ENCODE results near the gene XCL1.
"Not testable (repeated sequence)": the region's sequence is repeated elsewhere in the genome, so short reads cannot be mapped to it uniquely, and the experiment has no call there.

The XCL1 gene, protein sequence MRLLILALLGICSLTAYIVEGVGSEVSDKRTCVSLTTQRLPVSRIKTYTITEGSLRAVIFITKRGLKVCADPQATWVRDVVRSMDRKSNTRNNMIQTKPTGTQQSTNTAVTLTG

DNA sequence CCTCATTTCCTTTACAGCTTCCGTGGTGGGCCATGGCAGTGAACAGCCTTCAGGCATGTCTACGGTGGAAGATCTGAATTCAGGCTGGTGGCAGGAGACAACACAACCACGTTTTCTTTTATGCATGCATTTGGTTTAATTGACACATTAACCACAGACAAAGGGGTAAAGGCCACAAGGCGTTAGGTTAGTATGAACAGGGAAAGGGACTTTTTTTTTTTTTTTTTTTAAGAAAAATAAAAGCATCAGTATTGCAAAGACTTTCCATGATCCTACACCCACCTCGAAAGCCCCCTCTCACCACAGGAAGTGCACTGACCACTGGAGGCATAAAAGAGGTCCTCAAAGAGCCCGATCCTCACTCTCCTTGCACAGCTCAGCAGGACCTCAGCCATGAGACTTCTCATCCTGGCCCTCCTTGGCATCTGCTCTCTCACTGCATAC lies at the start of gene XCL1:
Gene XCL1 (plus strand): TSS at position 361 of the 444 bp plus-strand sequence. CDS start 33 bp downstream, at position 394.
- not testable (repeated sequence) for DNase-seq

DNA sequence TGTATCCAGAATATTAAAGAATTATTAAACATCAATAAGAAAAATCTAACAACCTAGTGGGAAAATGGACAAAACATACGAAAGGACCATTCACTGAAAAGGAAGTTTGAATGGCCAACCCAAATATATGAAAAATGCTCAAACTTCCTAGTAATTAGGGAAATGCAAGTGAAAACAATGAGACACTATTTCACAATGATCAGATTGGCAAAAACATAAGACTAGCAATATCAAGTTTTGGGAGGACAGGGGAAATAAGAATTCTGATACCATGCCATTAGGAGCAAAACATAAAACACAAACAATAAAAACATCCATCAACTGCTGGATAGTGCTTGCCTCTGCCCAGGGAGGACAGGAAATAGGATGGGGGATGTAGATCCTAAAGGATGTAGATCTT lies 46.9 kb upstream of the XCL1 start:
- no peak for DNase-seq

DNA sequence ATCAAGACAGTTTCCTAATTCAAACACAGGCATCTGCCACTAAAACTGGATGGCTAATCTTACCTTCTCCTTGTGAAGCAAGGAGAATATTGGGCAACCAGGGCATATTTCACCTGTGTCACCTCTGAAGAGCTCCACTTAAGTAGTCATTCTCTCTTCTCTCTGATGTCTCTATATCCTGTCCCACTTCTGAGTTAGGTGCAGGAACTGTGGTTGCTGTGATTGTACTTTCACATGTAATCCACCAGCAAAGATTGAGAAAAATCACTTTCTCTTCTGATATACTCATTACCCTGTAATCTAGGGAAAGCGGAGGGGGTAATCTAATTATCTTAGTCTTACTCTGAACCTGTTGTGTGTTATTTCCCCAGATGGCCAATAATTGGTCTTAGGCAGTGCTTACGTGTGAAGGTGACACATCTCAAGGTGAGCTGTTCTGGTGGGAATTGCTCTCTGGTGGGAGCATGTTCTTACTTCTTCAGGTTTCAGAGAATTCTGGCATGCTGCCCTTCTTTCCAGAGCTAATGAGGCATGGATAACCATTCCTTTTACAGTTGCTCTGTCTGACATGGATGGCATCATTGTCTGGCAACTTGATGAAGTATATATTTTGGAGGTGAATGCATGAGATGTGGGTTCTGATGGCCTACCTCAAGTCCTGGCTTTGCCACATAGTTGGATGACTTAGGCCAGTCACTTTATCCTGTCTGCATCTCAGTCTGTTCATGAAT lies 44.6 kb upstream of the XCL1 start:
- no peak for DNase-seq

DNA sequence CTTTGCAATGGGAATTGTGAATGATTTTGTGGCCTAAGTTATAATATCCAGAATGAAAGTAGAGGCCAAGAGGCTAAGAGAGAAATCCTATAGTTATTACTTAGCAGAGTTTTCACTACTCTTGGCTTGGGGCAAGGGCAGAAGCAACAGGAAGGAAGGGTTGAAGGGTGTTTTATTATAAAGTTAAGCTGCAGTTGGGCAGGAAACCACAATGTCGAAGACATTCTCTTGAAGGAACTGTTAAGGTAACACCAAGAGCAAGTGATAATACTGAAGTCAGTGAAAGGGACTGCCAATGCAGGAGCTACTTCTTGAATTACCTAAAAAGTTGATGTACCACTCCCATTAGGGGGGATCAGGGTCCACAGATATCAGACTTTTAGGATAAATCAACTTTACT lies 40.9 kb upstream of the XCL1 start:
- DNase-seq = no peak

DNA sequence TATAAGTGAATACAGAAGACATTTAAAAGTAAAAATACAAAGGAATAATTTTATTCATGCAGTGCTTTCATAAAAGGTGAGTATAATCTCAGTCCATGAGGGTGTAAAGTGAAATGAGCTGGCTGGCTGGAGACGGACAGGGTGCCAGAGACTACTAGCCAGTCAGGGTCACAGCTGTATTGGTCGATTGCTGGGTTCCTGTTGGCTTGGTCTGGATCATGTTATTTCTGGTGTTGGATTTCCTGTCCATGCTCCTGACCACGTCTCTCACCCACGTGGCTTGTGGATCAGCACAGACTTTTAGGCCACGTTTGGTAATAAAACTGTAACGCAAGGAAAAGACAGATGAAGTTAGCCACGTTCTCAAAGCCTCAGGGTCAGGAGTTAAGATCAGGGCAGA lies 35.6 kb upstream of the XCL1 start:
- not testable (repeated sequence) for DNase-seq

DNA sequence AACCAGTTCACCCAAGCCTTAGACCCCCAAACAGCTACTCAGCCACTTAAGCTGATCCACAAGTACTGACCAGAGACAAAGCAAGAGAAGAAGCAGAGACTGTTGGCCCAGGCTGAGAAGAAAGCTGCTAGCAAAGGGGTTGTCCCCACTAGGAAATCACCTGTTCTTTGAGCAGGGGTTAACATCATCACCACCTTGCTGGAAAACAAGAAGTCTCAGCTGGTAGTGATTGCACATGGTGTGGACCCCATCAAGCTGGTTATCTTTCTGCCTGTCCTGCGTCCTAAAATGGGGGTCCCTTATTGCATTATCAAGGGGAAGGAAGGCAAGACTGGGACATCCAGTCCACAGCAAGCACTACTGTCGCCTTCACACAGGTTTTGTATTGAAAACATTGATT lies 33.4 kb upstream of the XCL1 start:
- DNase-seq = not testable (repeated sequence)

DNA sequence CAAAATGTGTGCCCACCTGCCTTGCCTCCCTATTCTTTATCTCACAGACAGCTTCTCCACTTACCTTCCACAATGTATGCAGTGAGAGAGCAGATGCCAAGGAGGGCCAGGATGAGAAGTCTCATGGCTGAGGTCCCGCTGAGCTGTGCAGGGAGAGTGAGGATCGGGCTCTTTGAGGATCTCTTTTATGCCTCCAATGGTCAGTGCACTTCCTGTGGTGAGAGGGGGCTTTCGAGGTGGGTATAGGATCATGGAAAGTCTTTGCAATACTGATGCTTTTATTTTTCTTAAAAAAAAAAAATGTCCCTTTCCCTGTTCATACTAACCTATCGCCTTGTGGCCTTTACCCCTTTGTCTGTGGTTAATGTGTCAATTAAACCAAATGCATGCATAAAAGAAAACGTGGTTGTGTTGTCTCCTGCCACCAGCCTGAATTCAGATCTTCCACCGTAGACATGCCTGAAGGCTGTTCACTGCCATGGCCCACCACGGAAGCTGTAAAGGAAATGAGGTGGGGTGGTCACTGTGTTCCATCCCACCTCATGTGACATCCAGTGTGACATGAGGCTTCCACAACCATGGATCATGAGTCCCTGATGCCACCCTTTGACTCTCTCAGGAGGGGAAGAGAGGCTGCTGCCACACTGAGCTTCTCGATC lies 32.4 kb upstream of the XCL1 start, which contains the start of gene XCL2:
Gene XCL2 (minus strand): TSS at position 158 of the 659 bp plus-strand sequence. CDS start 33 bp downstream, at position 125.
- not testable (repeated sequence) for DNase-seq

DNA sequence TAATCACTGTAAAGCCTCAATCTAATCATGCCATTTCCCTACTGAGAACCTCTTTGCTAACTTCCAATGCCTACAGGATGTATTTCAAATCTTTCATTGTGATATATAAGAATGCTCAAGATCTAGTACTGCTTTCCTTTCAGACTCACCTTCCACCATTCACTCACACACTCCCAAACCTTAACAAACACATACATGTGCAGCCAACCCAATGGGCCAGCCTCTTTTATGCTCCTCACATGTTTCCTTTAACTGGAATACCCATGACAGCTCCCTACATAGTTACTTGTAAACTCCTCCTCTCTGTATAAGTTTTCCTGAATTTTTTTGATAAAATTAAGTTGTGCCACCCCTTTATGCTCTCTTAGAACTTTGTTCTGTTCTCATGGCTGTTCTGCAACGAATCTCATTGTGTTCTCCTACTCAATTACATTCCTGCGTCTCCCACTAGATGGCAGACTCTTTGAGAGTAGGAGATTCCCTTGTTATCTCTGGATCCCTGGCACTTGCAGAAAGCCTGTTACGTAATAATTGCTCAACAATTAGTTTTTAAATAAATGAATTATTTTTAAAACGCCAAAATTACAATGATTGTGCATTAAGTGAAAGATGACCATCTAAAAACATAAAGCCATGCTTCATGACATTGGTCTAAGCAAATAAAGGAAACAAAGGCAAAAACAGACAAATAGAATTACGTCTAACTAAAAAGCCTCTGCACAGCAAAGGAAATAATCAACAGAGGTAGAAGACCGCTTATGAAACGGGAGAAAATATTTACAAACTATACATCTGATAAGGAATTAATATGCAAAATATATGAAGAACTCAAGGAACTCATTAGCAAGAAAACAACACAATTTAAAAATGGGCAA lies 30.5 kb upstream of the XCL1 start:
- not testable (repeated sequence) for DNase-seq

DNA sequence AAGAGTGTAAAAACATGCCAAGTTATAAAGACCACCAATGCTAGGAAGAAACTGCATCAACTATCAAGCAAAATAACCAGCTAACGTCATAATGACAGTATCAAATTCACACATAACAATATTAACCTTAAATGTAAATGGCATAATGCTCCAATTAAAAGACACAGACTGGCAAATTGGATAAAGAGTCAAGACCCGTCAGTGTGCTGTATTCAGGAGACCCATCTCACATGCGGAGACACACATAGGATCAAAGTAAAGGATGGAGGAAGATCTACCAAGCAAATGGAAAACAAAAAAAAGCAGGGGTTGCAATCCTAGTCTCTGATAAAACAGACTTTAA lies 29.9 kb upstream of the XCL1 start:
- DNase-seq = not testable (repeated sequence)

DNA sequence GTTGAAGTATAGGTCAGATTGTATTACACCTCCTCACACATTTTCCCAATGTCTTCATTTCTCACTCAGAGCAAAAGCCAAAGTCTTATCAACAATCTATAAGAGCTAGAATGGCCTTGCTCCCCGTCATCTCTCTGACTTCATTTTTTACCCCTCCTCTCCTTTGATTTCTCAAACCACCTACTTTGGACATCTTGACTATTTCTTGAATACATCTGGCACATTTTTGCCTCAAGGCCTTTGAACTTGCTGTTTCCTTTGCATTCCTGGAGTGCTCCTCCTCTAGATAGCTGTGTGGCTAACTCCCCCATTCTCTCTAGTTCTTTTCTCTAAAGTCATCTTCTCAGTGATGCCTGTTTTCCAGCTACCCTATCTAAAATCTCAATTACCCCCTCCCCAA lies 25.4 kb upstream of the XCL1 start:
- no peak for DNase-seq

DNA sequence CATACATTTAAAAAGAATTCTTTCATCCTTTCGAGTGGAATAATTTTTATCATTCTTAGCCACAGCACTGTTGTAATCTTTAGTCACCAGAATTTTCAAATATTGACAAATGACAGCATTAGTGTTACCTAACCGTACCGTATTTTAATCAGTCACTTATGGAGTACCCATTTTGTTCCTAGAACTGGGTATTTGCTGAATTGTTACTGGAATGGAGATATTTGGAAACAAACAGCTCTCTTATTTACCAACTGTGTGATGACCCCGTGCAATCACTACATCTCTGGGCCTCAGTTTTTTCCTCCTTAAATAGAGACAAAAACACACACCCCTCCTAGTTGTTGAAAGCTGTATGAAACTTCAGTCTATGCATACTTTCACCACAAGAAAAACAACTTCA lies 24.7 kb upstream of the XCL1 start:
- DNase-seq = no peak

DNA sequence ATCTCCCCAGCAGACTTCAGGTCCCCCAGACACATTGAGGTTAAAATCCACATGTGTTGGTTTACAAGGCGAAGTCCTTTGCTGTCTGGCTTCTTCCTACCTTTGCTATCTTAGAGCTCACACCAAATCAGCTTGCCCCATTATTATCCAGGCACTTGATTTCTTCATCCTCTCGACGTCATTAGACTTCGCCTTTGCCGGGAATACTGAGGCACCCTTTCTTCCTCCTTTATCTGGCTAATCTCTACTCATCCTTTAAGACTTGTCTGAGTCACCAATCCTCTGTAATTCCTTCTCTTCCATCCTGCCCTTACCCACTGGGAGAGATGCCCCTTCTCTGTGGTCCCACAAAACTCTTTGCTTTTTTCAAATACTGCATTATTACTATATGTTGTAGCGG lies 23.4 kb upstream of the XCL1 start:
- DNase-seq = no peak

DNA sequence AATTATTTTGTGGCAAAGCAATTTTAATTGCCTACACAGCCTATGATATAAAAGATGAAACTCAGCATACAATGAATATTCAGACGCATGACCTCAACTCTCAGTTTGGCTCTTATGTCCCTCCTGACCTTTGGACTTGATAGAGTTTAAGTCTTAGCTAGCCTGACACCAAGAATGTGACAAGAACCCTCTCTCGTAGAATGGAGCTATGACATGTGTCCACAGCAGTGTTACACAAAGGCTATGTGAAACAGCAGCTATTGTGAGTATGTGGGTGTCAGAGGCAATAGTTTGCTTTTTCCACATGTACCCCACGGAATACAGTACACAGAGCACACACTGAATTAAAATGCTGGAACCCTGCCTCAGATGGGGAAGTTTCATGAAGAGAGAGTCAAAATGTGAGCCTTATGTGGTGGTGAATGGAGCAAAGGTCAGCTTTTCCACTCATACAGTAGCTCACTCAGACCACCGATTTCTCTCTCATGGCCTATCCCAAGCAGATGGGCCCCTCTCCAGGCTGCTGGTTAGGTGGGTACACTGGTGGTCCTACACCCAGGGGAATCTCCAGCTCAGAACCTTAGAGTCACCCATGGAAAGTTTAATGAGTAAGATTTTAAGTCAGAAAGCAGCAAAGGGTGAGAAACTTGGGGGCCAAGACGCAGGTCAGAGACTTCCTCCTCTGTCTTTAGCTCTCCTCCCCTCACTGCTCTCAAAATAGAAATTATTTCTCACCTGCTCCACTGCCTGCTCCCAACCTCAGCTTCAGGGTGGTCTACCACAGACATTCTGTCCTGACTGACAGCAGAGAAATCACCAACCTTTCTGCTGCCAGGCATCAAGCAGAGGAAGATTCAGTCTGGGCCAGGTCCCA lies 22.5 kb upstream of the XCL1 start:
- DNase-seq = no peak

DNA sequence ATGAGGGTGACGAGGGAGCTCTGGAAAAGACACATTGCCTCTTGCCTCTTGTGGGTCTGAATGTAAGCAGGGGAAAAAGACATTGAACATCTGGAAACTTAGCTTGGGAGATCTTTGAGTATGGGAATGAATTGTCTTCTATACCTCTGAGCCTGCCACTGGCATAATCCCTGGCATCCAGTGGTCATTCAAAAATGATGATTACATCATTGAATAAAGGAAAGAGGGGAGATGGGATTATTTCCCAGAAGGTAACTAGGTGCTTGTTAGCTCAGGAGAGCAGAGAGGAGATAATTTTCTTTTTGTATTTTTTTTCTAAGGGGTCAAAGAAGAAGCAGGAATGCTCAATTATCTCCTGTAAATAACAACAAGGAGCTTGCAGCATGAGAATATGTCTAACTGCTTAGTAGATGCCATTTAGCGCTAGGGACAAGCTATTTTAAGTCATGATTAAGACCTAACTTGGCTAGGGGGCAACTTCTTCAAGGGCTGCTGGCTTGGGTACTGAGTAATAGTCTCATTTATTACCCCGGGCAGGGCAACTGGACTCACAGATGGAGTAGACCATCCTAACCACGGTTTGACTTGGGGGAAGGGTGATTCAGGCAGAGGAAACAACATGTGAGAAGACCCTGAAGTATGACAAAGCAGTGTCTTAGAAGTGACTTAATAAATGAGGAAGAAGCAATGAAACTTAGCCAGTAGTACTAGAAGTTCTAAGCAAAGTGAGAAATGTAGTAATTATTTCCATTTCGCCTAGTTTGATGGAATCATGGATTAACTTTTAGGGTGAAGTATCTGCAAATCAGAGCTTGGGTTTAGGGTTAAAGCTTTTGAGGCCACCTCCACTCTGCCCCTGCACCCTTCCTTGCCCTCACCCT lies 21.6 kb upstream of the XCL1 start:
- DNase-seq = no peak

DNA sequence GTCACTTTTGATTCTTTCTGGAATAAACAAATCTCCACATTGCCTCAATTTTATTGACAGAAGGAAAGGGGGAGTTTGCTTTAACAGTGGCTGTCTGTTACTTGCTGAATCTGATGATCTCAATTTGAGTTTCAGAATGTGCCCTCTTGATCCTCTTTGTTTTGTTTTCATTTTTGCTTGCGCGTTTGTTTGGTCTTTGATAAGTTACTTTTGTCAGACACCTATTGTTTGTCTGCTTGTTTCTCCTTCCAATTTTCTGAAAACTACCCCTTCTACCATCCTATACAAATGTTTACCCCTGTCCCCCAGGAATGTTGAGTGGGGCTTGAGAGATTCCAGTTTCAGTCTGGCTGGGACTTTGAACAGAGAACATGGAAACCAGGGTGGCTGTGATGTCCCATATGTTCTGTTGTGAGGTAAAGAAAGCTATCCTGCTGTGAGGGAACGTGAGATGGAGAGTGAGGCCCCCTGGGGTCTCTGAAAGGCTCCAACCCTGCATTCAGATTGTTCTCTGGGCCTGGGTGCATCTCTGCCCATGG lies 20.8 kb upstream of the XCL1 start:
- DNase-seq = no peak

DNA sequence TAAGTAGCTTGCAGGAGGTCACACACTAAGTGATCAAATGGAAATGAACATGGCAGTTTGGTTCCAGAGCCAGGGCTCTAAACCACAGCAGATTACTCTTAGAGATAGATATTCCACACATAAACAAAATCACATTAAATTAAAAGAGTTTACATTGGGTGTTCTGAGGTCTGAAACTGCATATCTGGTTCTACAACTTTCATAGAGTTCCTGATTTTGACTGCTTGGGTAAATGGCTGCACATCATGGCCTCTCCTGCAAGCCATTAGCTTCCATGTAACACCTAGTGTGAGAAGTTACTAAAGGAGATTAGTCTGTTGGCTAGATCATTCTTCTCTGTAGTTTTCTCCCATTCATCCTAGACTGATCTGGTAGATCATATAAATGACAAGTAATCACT lies 19.8 kb upstream of the XCL1 start:
- DNase-seq = no peak

DNA sequence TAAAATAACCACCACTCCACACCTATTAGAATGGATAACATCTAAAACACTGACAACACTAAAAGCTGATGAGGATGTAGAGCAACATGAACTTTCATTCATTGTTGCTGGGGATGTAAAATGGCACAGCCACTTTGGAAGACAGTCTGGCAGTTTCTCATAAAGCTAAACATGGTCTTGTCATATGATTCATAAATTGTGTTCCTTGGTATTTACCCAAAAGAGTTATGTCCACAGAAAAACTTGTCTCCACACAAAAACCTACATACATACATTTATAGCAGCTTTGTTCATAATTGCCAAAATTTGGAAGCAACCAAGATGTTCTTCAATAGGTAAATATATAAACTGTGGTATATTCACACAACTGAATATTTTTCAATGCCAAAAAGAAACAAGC lies 16.0 kb upstream of the XCL1 start:
- no peak for DNase-seq

DNA sequence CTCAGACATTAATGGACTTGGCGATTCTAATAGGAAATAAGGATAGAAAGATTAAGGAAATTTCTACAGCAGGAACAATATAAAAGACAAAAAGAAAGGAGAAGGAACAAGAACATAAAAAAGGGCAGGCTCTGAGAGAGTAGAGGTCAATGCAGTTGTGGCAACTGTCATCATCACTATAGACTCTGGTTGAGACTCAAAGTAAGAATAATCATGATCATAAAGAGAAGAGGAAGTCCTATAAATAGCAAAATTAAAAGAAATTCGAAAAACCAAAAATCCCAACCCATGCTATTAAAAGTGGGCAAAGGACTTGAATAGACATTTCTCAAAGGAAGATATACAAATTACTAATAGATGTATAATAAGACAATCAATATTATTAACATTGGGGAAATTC lies 14.4 kb upstream of the XCL1 start:
- DNase-seq = no peak

DNA sequence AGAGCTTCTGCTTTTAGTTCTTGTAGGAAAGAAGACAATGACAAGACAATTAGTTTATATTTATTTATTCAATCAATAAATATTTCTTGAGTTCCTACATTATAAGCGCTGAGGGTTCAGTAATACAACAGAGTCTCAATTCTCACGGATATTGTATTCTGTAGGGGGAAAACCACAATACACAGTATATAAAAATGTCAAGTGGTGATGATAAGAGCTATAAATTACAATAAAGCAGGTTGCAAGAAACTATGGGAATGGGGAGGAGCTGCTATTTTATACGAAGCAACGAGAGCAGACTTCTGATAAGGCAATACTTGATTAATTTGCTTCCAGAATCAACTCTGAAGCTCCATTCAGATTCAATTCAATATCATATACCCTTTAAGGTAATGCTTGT lies 10.6 kb upstream of the XCL1 start:
- no peak for DNase-seq

DNA sequence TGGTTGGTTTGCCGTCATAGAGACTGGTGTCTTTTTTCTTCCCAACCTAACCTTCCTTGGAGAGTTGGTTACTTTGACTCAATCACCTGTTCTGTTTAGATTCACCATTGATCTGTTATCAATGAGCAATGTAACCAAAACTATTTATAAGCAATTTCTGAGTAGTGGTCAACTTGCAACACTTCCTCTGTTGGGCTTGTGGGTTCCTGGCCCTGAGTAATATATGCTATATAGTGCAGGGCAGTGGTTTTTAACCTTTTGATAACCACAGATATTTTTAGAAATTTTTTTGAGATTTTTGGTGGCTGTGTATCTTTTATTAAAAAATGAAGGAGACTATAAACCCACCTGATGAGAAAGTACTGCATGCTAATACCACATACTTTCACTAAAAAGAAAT lies 9.4 kb upstream of the XCL1 start:
- DNase-seq = no peak

DNA sequence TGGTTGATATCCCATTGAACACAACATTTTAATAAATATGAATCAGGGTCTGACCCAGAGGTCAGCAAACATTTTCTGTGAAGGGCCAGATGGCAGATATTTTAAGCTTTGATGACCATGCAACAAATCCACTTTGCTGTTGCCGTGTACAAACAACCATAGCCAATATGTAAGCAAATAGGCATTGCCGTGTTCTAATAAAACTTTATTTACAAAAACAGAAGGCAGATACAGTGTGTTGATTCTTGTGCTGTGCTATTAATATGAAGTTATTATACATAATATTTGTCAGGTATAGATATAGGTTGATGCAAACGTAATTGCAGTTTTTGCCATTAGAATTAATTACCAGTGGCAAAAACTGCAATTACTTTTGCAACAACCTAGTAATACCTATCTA lies 8.8 kb upstream of the XCL1 start:
- DNase-seq = no peak

All from activated effector memory CD4-positive, alpha-beta T cell treated with Interleukin-2 at 50 U/mL for 16 hours (primary cell).